Activated CD4-positive, CD25-positive, alpha-beta regulatory T cell treated with anti-CD3 and anti-CD28 coated beads, Interleukin-2, amount 50 U/mL, for 72 hours (primary cell): ENCODE data around the gene TPD52L1.

Experiments used
- DNase-seq: peaks from one replicate; pipeline ENCODE4 v3.0.0; 2021

Gene TPD52L1

DNA sequence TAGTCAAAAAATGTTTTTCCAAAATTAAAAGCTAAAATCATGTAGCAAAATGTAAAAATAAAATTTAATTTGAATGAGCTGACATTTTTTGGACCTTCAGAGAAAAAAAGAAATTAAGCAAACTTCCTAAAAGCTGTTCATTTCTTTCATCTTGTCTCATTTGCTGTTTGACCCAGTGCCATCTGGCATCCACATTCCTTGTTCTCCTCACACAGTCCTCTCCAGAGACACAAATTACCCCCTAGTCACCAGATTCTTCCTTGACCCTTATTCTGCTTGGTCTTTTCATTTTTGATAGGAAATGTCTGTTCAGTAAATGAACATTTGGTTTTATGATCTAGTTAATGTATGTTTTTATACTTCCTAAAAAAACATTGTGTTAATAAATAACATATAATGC lies 93.0 kb downstream of the TPD52L1 start:
- DNase-seq: no peak

GRCh38 chr6:125248136-125248535 lies 94.6 kb downstream of the TPD52L1 start:
- DNase-seq: no peak

GRCh38 chr6:125250511-125250910 lies 96.9 kb downstream of the TPD52L1 start:
- DNase-seq: no peak

DNA sequence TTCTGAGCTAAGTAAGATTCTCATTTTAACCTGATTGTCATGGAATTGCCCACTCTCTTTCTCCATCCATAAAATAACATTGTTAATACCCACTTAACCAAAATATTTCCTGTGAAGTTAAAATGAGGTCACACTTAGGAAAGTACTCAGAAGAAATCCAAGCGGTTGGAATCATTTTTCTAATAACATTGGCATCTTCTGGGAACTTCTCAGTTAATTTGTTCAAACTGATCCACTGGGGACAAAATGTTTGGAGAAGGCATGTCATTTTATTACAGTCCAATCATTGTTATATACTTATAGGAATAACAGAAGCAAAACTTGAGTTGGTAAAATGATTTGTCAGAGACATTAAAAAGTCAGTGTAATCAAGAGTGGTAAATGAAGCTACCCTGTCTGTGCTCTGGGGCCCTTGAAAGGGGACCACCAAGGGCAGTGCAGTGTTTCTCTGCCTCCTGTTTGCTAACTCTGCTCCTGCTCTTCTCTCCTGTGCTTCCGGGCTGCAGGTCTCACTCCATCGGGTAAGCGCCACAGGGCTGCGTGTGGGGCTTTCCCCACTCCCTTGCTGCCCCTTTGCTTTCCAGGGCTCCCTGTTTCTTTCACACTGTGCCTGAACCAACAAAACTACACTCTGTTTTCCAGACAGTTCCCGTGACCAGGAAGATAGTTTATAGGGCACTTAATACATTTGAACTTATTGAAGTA lies 98.1 kb downstream of the TPD52L1 start:
- DNase-seq: no peak

- no peak for DNase-seq
These were observed 99.3 kb downstream of the TPD52L1 start for GRCh38 chr6:125252891-125253290.

DNA sequence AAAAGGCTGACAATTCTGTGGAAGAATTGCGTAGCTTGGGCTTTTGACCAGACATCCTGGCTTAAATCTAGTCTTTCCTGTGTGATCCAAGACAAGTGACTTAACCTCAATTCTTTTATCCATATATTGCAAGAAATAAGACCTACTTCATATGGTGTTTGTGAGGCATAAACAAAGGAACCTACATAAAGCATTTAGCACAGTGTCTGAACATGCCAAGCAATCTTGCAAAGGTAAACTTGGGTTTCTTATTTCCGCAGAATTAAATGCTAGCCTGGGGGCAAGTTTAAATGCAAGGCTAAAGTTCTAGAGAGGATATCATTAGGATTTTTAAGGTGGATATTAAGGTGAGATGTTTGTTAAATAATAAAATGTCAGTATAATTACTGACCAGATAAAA lies 100.3 kb downstream of the TPD52L1 start:
- no peak for DNase-seq

DNA sequence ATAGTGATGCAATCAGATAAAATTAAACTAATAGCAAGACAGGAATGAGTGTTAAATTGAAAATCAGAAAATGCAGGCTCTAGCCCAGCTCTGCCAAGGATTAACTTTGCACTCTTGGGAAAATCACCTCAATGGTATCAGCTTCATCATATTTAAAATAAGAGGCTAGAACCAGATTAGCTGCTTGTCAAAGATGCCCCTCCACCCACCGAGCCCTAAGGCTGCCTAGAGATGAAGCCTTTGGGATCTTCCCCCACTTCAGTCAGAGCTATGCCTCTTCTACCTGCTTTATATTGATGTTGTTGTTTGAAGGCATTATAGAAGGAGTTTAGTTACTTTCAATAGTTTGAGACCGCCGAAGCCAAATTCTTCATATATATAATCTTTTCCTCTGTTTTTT lies 100.7 kb downstream of the TPD52L1 start:
- DNase-seq: no peak

DNA sequence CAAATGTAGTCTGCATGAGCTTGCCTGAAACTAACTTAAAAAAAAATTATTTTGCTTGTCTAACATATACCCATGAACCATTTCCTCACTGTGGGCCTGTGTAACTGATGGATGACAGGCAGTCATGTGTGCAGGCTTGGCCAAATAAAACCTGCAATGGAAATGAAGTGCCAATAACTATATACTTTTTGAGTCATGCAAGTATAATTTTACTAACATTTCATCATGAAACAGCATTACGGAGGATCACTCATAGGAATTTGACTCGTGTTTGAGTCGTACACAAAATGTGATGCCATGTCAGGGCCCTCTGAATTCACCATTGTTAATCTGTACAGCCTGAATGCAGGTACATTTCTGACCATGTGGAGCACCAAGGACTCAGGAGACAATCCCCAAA lies 101.6 kb downstream of the TPD52L1 start:
- DNase-seq: no peak

DNA sequence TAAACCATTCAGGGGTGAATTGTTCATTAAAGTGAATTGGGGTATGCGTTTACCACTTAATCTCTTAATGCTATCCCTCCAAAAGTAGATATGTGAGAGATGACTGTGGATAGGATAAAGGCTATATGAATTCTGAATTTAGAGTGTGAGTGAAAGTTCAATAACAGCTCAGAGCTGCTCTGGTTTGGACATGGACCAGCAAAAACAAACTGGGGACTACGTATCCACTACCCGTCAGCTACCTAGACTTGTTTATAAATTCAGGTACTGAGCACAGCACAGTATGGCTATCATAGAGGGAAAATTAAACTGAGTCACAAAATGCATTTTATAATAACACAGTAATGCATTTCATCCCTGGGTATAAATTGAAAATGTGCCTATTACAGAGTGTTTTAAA lies 103.8 kb downstream of the TPD52L1 start:
- DNase-seq: no peak

DNA sequence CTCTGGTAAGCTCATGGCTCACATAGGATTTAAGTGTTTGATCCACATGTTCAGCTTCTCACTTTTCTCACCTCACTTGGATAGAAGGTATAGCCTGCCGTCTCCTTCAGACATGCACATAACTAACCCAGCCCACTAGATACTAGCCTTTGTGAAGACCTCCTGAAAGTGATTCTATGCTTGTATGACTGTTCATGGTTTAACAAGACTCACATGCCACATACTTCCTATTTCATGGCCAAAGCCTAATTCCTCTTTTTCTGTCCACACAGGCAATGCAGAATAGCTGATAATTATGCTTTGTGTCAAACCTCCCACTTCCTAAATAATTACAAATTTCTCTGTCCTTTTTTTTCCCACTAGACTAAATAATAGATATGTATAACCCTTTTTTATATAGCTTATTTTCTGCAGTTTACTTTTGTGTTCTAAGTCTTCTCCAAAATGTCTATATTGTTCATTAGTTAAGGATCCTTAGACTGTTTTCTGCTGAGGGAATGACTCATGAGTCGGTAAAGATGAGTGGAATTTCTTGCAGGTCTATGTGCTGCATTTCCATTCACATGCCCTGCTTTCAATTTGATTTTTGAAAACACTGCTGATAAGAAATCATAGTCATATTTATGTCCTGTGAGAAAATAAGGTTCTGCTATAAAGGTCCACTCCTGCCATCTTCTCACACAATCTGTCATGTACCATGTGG lies 105.2 kb downstream of the TPD52L1 start:
- no peak for DNase-seq

DNA sequence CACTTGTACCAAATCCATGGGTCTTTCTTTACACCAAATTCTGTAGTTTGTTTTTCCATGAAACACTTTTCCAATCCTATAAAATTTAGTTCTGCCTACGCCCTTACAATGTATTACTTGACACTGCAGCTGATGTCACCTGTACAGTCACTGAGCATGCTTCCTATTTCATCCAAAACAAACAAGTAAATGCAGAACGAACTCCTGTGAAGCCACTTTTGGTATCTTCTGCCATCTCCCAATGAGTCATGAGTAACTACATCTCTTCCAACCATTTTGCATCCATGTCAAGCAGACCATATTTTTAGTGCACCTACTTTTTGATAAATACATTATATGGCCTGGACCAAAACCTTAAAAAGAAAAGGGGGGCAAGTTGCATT lies 105.8 kb downstream of the TPD52L1 start:
- no peak for DNase-seq

- no peak for DNase-seq
These were observed 108.7 kb downstream of the TPD52L1 start for GRCh38 chr6:125262016-125263013.

DNA sequence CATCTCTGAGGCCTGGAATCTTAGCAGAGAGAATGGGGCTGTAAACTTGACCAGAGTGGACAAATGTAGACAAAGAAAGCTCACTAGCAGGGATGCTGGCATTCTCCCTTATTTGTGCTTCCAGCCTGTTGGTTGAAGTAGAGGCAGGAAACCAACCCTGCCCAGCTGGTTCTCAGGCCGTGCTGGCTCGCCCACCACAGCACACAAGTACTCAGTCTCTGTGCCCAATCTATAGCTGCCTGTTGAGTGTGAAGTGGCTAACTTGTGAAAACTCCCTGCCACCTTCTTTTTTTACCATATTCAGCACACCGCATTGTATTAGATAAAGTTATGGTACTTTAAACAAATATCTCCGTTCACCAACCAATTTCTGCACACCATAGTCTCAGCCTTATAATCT lies 110.9 kb downstream of the TPD52L1 start:
- DNase-seq: no peak

DNA sequence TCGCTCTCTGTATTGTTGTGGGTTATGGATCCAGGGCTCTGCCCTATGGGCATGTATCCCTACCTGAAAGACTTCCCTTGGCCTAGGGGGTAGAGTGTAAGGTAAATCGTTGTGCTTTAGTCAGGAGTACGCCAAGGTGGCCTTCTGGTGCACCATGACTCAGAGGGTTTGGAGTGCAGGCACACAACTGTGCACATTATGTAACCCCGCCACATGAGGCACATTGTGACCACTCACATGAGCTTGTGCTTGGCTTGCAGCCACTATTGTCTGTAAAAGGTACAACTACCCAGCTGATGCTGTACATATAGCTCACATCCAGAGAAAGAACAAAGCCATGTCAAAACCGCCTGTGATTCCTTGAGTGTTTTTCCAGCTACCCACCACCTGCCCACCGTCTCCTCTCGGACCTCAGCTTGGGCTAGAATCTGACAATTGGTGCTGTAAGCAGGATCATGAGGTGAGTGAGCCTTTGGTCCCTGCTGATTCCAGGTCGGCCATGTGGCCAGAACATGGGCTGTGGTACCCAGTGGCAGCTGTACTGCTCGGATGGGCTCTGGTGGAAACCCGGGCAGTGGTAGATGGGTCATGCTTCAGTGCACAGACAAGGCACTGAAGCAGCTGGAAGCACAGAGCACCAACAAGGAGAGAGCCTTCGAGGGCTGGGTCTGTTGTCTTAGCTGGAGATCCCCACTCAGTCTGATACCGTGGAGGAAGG lies 114.4 kb downstream of the TPD52L1 start:
- DNase-seq: no peak

DNA sequence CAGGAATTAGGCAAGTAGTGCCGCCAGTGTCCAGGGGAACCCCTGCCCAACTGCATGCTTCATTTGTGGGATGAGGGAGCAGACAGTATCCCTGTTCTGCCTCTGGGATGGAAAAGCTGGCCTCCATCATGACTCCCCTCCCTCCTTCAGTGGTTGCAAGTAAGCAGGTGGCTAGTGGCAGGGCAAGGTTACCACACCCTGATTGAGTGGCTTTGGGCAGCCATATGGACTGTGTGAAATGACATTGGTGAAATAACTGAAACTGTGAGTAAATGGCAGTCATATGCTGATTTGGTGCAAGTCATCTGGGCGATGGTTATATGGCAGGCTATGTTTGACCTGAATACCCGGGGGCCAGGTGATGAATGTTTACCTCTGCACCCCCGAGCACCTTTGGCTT lies 115.2 kb downstream of the TPD52L1 start:
- no peak for DNase-seq

- no peak for DNase-seq
These were observed 115.9 kb downstream of the TPD52L1 start for GRCh38 chr6:125269328-125269985.

GRCh38 chr6:125270380-125270779 lies 116.8 kb downstream of the TPD52L1 start:
- no peak for DNase-seq

GRCh38 chr6:125271486-125272159 lies 118.0 kb downstream of the TPD52L1 start:
- no peak for DNase-seq

DNA sequence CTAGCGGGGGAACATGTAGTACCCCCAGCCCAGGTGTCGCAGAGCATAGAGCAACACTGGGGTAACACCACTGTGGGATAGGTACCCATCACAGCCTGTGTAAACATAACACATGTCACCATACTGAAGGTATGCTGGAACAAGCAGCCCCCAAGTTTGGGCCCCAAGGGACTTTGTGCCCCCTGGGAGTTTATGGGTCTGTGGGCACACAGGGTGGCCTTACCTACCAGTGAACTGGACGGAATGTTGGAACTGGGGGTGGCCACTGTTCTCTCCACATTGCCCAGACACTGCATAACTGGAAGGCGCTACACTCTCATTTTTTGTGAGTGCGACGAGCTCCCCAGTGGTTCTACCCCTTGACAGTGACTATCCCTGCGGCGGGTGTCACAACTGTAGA lies 119.7 kb downstream of the TPD52L1 start:
- DNase-seq: no peak

DNA sequence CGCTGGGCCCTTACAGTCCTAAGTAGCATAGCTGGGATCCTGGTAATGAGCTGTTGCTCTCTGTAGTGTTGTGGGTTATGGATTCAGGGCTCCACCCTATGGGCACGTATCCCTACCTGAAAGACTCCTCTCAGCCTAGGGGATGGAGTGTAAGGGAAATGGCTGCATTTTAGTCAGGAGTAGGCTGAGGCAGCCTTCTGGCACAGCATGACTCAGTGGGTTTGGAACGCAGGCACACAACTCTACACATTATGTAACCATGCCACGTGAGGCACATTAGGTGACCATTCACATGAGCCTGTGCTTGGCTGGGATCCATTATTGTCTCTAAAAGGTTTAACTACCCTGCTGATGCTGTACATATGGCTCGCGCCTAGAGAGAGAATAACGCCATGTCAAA lies 120.4 kb downstream of the TPD52L1 start:
- DNase-seq: no peak

DNA sequence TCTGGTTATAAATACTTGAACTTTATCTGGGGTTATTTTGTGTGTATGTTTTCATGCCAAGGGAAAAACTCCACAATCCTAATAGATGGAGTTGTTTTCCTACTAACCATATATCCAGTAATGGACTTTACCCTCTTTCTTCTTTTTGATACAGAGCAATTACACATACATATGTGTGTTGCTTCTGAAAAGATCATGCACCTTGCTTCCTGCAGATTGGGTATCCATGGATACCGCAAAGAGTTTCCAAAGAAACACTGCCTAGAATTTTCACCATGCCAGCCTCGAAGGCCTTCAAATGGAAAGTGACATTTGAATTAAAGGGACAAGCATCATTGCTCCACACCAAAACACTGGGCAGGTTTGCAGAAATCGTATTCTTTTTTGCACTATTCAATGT lies 121.4 kb downstream of the TPD52L1 start:
- DNase-seq: no peak

DNA sequence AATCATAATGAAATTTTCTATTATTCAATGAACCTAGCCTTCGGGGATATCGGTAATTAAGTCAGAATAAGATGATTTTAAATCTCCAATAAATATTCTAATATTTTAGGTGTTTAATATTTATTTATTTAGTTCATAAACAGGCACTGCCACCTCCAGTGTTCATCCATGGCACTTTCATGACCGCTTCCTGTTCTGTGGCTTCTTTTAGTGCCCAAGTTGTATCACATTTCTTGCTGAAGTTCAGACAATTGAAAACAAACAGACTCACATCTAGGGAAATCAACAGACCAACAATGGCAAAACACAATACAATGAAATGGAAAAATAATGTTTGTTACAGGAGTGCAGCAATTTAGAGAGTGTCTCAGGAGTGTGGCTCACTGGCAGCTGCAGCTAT lies 122.2 kb downstream of the TPD52L1 start:
- DNase-seq: no peak
